Skeletal muscle satellite cell (primary cell): ENCODE measurements around the gene HRH3.

Experiments
- H3K27me3 ChIP-seq: 2 replicates; pipeline ENCODE4 v1.7.0; 2013; ENCODE audit warnings: low read length; ENCODE audit not compliant: control insufficient read depth, insufficient read depth
- H3K36me3 ChIP-seq: 2 replicates; pipeline ENCODE4 v1.7.0; 2013; ENCODE audit warnings: mild to moderate bottlenecking, control low read depth, low read length; ENCODE audit not compliant: insufficient read depth
- H3K4me1 ChIP-seq: 2 replicates; pipeline ENCODE4 v1.7.0; 2013; ENCODE audit warnings: low read length; ENCODE audit not compliant: control insufficient read depth, insufficient read depth
- H3K4me2 ChIP-seq: 2 replicates; pipeline ENCODE4 v1.7.0; 2013; ENCODE audit warnings: mild to moderate bottlenecking, low read length
- H3K4me3 ChIP-seq: 2 replicates; pipeline ENCODE4 v1.7.0; 2013; ENCODE audit warnings: low read length
- H3K9ac ChIP-seq: 2 replicates; pipeline ENCODE4 v1.7.0; 2013; ENCODE audit warnings: mild to moderate bottlenecking, low read depth, low read length, moderate library complexity
- H3K9me3 ChIP-seq: replicated peaks from 2 replicates; pipeline ENCODE4 v1.7.0; 2013; ENCODE audit warnings: mild to moderate bottlenecking, control low read depth, low read length

The HRH3 gene

GRCh38 chr20:62177307-62177706 is 42.8 kb downstream of the HRH3 start:
- no peak overlapping the region for H3K9ac ChIP-seq
- no peaks in the 10 kb centered on the region for H3K27me3 ChIP-seq
- peaks cover 7% of the 10 kb centered on the region for H3K4me1 ChIP-seq
- H3K4me3 ChIP-seq, result no peak overlapping the region
- H3K4me2 ChIP-seq, result no peak overlapping the region
- no peaks in the 10 kb centered on the region for H3K9me3 ChIP-seq
- H3K36me3 ChIP-seq, result peaks cover 31% of the 10 kb centered on the region

- Histone ChIP-seq H3K4me1 (peaks cover 3% of the 10 kb centered on the region), H3K9me3 (no peaks in the 10 kb centered on the region), H3K4me3 (no peak overlapping the region), H3K36me3 (peaks cover 31% of the 10 kb centered on the region), H3K27me3 (no peaks in the 10 kb centered on the region), H3K4me2 (no peak overlapping the region), H3K9ac (no peak overlapping the region)
These were observed 43.2 kb downstream of the HRH3 start for GRCh38 chr20:62176866-62177265.

- no peak overlapping the region for H3K4me3 ChIP-seq
- no peak overlapping the region for H3K9ac ChIP-seq
- H3K27me3 ChIP-seq, result no peaks in the 10 kb centered on the region
- H3K4me2 ChIP-seq, result no peak overlapping the region
- no peaks in the 10 kb centered on the region for H3K4me1 ChIP-seq
- H3K36me3 ChIP-seq, result peaks cover 31% of the 10 kb centered on the region
- no peaks in the 10 kb centered on the region for H3K9me3 ChIP-seq
These were observed 44.4 kb downstream of the HRH3 start for GRCh38 chr20:62175711-62176110.

GRCh38 chr20:62174870-62175624 is 45.0 kb downstream of the HRH3 start:
- Histone ChIP-seq H3K9me3 (no peaks in the 10 kb centered on the region), H3K4me1 (no peaks in the 10 kb centered on the region), H3K4me2 (no peak overlapping the region), H3K9ac (no peak overlapping the region), H3K36me3 (peaks cover 29% of the 10 kb centered on the region), H3K27me3 (no peaks in the 10 kb centered on the region), H3K4me3 (no peak overlapping the region)

GRCh38 chr20:62174021-62174804 is 45.9 kb downstream of the HRH3 start:
- Histone ChIP-seq H3K4me3 (no peak overlapping the region), H3K27me3 (no peaks in the 10 kb centered on the region), H3K9me3 (no peaks in the 10 kb centered on the region), H3K36me3 (peaks cover 34% of the 10 kb centered on the region), H3K9ac (no peak overlapping the region), H3K4me1 (no peaks in the 10 kb centered on the region), H3K4me2 (no peak overlapping the region)

GRCh38 chr20:62172666-62173065 is 47.4 kb downstream of the HRH3 start:
- Histone ChIP-seq H3K27me3 (no peaks in the 10 kb centered on the region), H3K9ac (no peak overlapping the region)

GRCh38 chr20:62171245-62171644 is 48.8 kb downstream of the HRH3 start:
- peaks cover 41% of the 10 kb centered on the region for H3K36me3 ChIP-seq
- H3K9ac ChIP-seq, result no peak overlapping the region
- H3K4me3 ChIP-seq, result no peak overlapping the region
- H3K4me2 ChIP-seq, result no peak overlapping the region
- H3K9me3 ChIP-seq, result no peaks in the 10 kb centered on the region
- H3K4me1 ChIP-seq, result no peaks in the 10 kb centered on the region
- H3K27me3 ChIP-seq, result no peaks in the 10 kb centered on the region

More at GRCh38 chr20:62172666-62173065, 47.4 kb downstream of the HRH3 start:
- Histone ChIP-seq H3K4me1 (no peaks in the 10 kb centered on the region), H3K4me2 (no peak overlapping the region), H3K9me3 (no peaks in the 10 kb centered on the region), H3K4me3 (no peak overlapping the region), H3K36me3 (peaks cover 38% of the 10 kb centered on the region)

- H3K4me2 ChIP-seq, result no peak overlapping the region
- peaks cover 44% of the 10 kb centered on the region for H3K36me3 ChIP-seq
These were observed 49.5 kb downstream of the HRH3 start for GRCh38 chr20:62170536-62170935.

GRCh38 chr20:62168890-62169435 is 51.1 kb downstream of the HRH3 start:
- H3K9ac ChIP-seq, result no peak overlapping the region
- H3K4me2 ChIP-seq, result no peak overlapping the region
- H3K4me1 ChIP-seq, result no peaks in the 10 kb centered on the region
- peaks cover 45% of the 10 kb centered on the region for H3K36me3 ChIP-seq
- H3K4me3 ChIP-seq, result no peak overlapping the region
- no peaks in the 10 kb centered on the region for H3K27me3 ChIP-seq
- H3K9me3 ChIP-seq, result no peaks in the 10 kb centered on the region

More at GRCh38 chr20:62170536-62170935, 49.5 kb downstream of the HRH3 start:
- Histone ChIP-seq H3K9ac (no peak overlapping the region), H3K9me3 (no peaks in the 10 kb centered on the region), H3K4me3 (no peak overlapping the region), H3K4me1 (no peaks in the 10 kb centered on the region), H3K27me3 (no peaks in the 10 kb centered on the region)

GRCh38 chr20:62168061-62168460 is 52.0 kb downstream of the HRH3 start:
- no peak overlapping the region for H3K9ac ChIP-seq
- H3K4me3 ChIP-seq, result no peak overlapping the region
- peaks cover 43% of the 10 kb centered on the region for H3K36me3 ChIP-seq
- no peaks in the 10 kb centered on the region for H3K9me3 ChIP-seq
- no peak overlapping the region for H3K4me2 ChIP-seq
- no peaks in the 10 kb centered on the region for H3K4me1 ChIP-seq
- no peaks in the 10 kb centered on the region for H3K27me3 ChIP-seq

GRCh38 chr20:62167474-62167873 is 52.6 kb downstream of the HRH3 start:
- Histone ChIP-seq H3K36me3 (peaks cover 49% of the 10 kb centered on the region), H3K4me1 (no peaks in the 10 kb centered on the region), H3K9me3 (no peaks in the 10 kb centered on the region)

More at GRCh38 chr20:62167474-62167873, 52.6 kb downstream of the HRH3 start:
- Histone ChIP-seq H3K9ac (no peak overlapping the region), H3K4me2 (no peak overlapping the region), H3K27me3 (no peaks in the 10 kb centered on the region), H3K4me3 (no peak overlapping the region)
